ENCODE measurements around the gene HDGFL2. TPM values are rescaled to one million over a fixed set of nuclear protein-coding genes. Genes with fewer than 3 reads are reported as not detected.
A peak's percentile ranks its signal among the peaks of the same experiment; 100 is the strongest.

HDGFL2 gene
- total and polyA plus RNA-seq, 10 donors: 23.2 to 136 (median 28.3) TPM

- peaks cover 9 to 81% (median 67%) of the 10 kb centered on the region in 6 donors for H3K36me3 ChIP-seq
These were observed 19.7 kb upstream of the HDGFL2 start for GRCh38 chr19:4452230-4452990.

GRCh38 chr19:4453232-4454179 is 18.6 kb upstream of the HDGFL2 start:
- peaks cover 5 to 70% (median 56%) of the 10 kb centered on the region in 6 donors for H3K36me3 ChIP-seq
- peaks cover 0 to 38% (median 29%) of the 10 kb centered on the region in 6 donors for H3K4me1 ChIP-seq
- no peak overlapping the region for H3K4me3 ChIP-seq
- TF ChIP-seq CTCF (IDR thresholded peaks at IDR 0.05 in 8 of 11, conservative IDR thresholded peaks at IDR 0.05 in 3 of 11): no peak
- peak; percentile 8 to 56 (median 15) for TF ChIP-seq POLR2AphosphoS5 (IDR thresholded peaks at IDR 0.05)
- no peak for TF ChIP-seq POLR2A (IDR thresholded peaks at IDR 0.05)
- H3K9me3 ChIP-seq: no peaks in the 10 kb centered on the region
- no peak for DNase-seq
- WGBS, 5 donors: 80 to 94% (median 81%) methylated on average over 21 to 34 of the region's 34 CpGs
- H3K27me3 ChIP-seq (replicated peaks in 1 of 7): no peaks in the 10 kb centered on the region
- intact Hi-C loops (cut with DNase I; ENCODE audit: low total_unique reads): no loop called here
- H3K27ac ChIP-seq: no peak overlapping the region

More at GRCh38 chr19:4452230-4452990, 19.7 kb upstream of the HDGFL2 start:
- no peak for DNase-seq
- no peak overlapping the region for H3K4me3 ChIP-seq
- TF ChIP-seq CTCF (IDR thresholded peaks at IDR 0.05 in 8 of 11, conservative IDR thresholded peaks at IDR 0.05 in 3 of 11): no peak
- peak in 1 of 3 donors; percentile 42 for TF ChIP-seq POLR2AphosphoS5 (IDR thresholded peaks at IDR 0.05)
- WGBS, 5 donors: 81 to 94% (median 90%) methylated on average over 15 to 24 of the region's 24 CpGs
- H3K9me3 ChIP-seq: no peaks in the 10 kb centered on the region
- no peaks in the 10 kb centered on the region for H3K27me3 ChIP-seq (replicated peaks in 1 of 7)
- intact Hi-C loops (cut with DNase I; ENCODE audit: low total_unique reads): no loop called here
- no peak overlapping the region for H3K27ac ChIP-seq
- H3K4me1 ChIP-seq: peaks cover 0 to 31% (median 23%) of the 10 kb centered on the region in 6 donors

GRCh38 chr19:4454747-4455718 is 17.1 kb upstream of the HDGFL2 start:
- Histone ChIP-seq H3K27me3 (replicated peaks in 1 of 7) (no peaks in the 10 kb centered on the region), H3K27ac (peak overlapping the region in 5 of 8 donors; percentile 1 to 94 (median 89)), H3K9me3 (no peaks in the 10 kb centered on the region), H3K36me3 (peaks cover 3 to 55% (median 41%) of the 10 kb centered on the region in 6 donors), H3K4me3 (peak overlapping the region in 1 of 8 donors; percentile 82), H3K4me1 (peaks cover 0 to 38% (median 29%) of the 10 kb centered on the region in 6 donors)
- peak in 2 of 3 donors; percentile 5 to 41 for TF ChIP-seq POLR2AphosphoS5 (IDR thresholded peaks at IDR 0.05)
- no peak for TF ChIP-seq CTCF (IDR thresholded peaks at IDR 0.05 in 8 of 11, conservative IDR thresholded peaks at IDR 0.05 in 3 of 11)
- TF ChIP-seq POLR2A (IDR thresholded peaks at IDR 0.05): no peak
- intact Hi-C loops (cut with DNase I; ENCODE audit: low total_unique reads): no loop called here
- WGBS, 5 donors: 73 to 86% (median 80%) methylated on average over 21 to 29 of the region's 29 CpGs
- DNase-seq: no peak

Measured in spleen (tissue), 11 donors.